Upper lobe of left lung (tissue), 4 donors: ENCODE results near the gene NUP214.

ENCODE experiments used
- CTCF ChIP-seq, 6 experiments: fragments of 450-650 bp in 4 of 6; fragments of 200-600 bp in 2 of 6; sonication (generic) in 2 of 6; IDR thresholded peaks; one replicate each; pipeline ENCODE4 v1.5.1; 2016 to 2019; ENCODE audit warnings: antibody characterized with exemption in 6 of 6
- POLR2AphosphoS5 ChIP-seq, 2 donors: sonication (generic); formaldehyde crosslinking; IDR thresholded peaks; one replicate each; pipeline ENCODE4 v1.5.1; 2017; ENCODE audit warnings: antibody characterized with exemption in 2 of 2

GRCh38 chr9:131087354-131087893 lies 38.0 kb upstream of the NUP214 start:
- TF ChIP-seq POLR2AphosphoS5 (IDR thresholded peaks at IDR 0.05) (no peak), CTCF (IDR thresholded peaks at IDR 0.05) (no peak)
